HCT116 (cell line): ENCODE results near the gene FKBP3. TPM values are rescaled to one million over a fixed set of nuclear protein-coding genes. Genes with fewer than 3 reads are reported as not detected.

ENCODE experiments used
- ATAC-seq: fragments of 200-7000 bp; cut with Tn5 transposase; 2 replicates; pipeline ENCODE4 v1.9.1; 2020; ENCODE audit warnings: mild to moderate bottlenecking, moderate library complexity
- BruUV-seq: library from RNA; stranded (reverse); fragments of 400-500 nt; replicated peaks from 2 replicates; lab custom pipeline; 2021; lab: Mats Ljungman, UMichigan
- CTCF ChIA-PET: fragments of 300-600 bp; sonication (Branson Sonifier 250); formaldehyde crosslinking; loops from one replicate; lab custom pipeline; 2021; ENCODE audit warnings: antibody characterized with exemption; lab: Charles Lee
- POLR2A ChIA-PET: fragments of 300-600, 350-600 bp; sonication (Branson Sonifier 250); formaldehyde crosslinking; loops from one replicate; lab custom pipeline; 2021; ENCODE audit warnings: antibody characterized with exemption; lab: Charles Lee
- RAD21 ChIA-PET, 2 experiments: fragments of 300-600 bp; sonication (Branson Sonifier 250); formaldehyde crosslinking; loops; one replicate each; lab custom pipeline; 2023; ENCODE audit warnings: low total read pairs in 2 of 2; ENCODE audit not compliant: uncharacterized antibody in 2 of 2, unreplicated experiment in 2 of 2, low non-redundant PET in 1 of 2; lab: Charles Lee
- DNase-seq: peaks from one replicate; pipeline ENCODE4 v3.0.0-alpha.2; 2010; ENCODE audit warnings: low read depth, low spot score
- H2AFZ ChIP-seq: fragments of 200-600 bp; shearing (Covaris generic), sonication (generic); 2 replicates; pipeline ENCODE4 v1.6.1; 2017; ENCODE audit warnings: low read depth, mixed run types, mixed read lengths, antibody characterized with exemption, low read length; ENCODE audit not compliant: poor library complexity, severe bottlenecking
- H3K27ac ChIP-seq: 2 replicates; pipeline ENCODE4 v1.5.1; 2012; ENCODE audit warnings: low read depth, low read length
- H3K27me3 ChIP-seq: fragments of 200-600 bp; sonication (generic); 2 replicates; pipeline ENCODE4 v1.6.1; 2016; ENCODE audit warnings: mixed run types, low read length, mixed read lengths; ENCODE audit not compliant: insufficient read depth
- H3K36me3 ChIP-seq, 2 experiments: fragments of 200-500 bp in 1 of 2; fragments of 200-600 bp in 1 of 2; sonication (Bioruptor generic) in 1 of 2; sonication (generic) in 1 of 2; 2 replicates each; pipeline versions ENCODE4 v1.5.1 to v1.6.1; 2014 to 2016; ENCODE audit warnings: low read length in 2 of 2, inconsistent platforms in 1 of 2, mixed read lengths in 1 of 2, mixed run types in 1 of 2; ENCODE audit not compliant: insufficient read depth in 2 of 2, control insufficient read depth in 1 of 2
- H3K4me1 ChIP-seq, 2 experiments: fragments of 200-600 bp in 1 of 2; sonication (generic) in 1 of 2; 2 replicates each; pipeline versions ENCODE4 v1.5.1 to v1.6.1; 2012 to 2017; ENCODE audit warnings: low read length in 2 of 2, inconsistent platforms in 1 of 2, mild to moderate bottlenecking in 1 of 2, mixed read lengths in 1 of 2, mixed run types in 1 of 2, moderate library complexity in 1 of 2; ENCODE audit not compliant: insufficient read depth in 2 of 2, control insufficient read depth in 1 of 2
- H3K4me2 ChIP-seq: fragments of 200-600 bp; sonication (generic); 2 replicates; pipeline ENCODE4 v1.6.1; 2017; ENCODE audit warnings: mixed run types, low read length, mixed read lengths
- H3K4me3 ChIP-seq, 2 experiments: fragments of 200-600 bp in 1 of 2; sonication (generic) in 1 of 2; replicated peaks in 1 of 2; 2 replicates each; pipeline ENCODE4 v1.5.1; 2011 to 2016; ENCODE audit warnings: low read length in 2 of 2, control low read depth in 1 of 2, low read depth in 1 of 2, mild to moderate bottlenecking in 1 of 2, mixed read lengths in 1 of 2, mixed run types in 1 of 2
- H3K79me2 ChIP-seq: fragments of 200-600 bp; sonication (generic); 2 replicates; pipeline ENCODE4 v1.6.1; 2017; ENCODE audit warnings: mild to moderate bottlenecking, mixed run types, low read length, moderate library complexity, mixed read lengths; ENCODE audit not compliant: insufficient read depth
- H3K9ac ChIP-seq: fragments of 200-600 bp; sonication (generic); 2 replicates; pipeline ENCODE4 v1.6.1; 2016; ENCODE audit warnings: low read length, mixed read lengths
- H3K9me2 ChIP-seq: fragments of 200-600 bp; sonication (generic), shearing (Covaris generic); 2 replicates; pipeline ENCODE4 v1.6.1; 2017; ENCODE audit warnings: mixed run types, mild to moderate bottlenecking, moderate library complexity; ENCODE audit not compliant: insufficient read depth
- H3K9me3 ChIP-seq, 2 experiments: fragments of 200-500 bp in 1 of 2; fragments of 200-600 bp in 1 of 2; sonication (Bioruptor generic) in 1 of 2; sonication (generic) in 1 of 2; 2 replicates each; pipeline ENCODE4 v1.6.1; 2014 to 2017; ENCODE audit warnings: low read length in 2 of 2, mixed read lengths in 2 of 2, inconsistent platforms in 1 of 2, low read depth in 1 of 2, mild to moderate bottlenecking in 1 of 2, mixed run types in 1 of 2, moderate library complexity in 1 of 2; ENCODE audit not compliant: control insufficient read depth in 1 of 2, insufficient read depth in 1 of 2
- H4K20me1 ChIP-seq: fragments of 200-600 bp; sonication (generic), shearing (Covaris generic); 2 replicates; pipeline ENCODE4 v1.6.1; 2017; ENCODE audit warnings: mixed run types, mild to moderate bottlenecking, moderate library complexity; ENCODE audit not compliant: insufficient read depth
- CBX3 ChIP-seq: IDR thresholded peaks from 2 replicates; pipeline ENCODE4 v1.6.1; 2012; ENCODE audit warnings: low read depth
- CEBPB ChIP-seq: IDR thresholded peaks from 2 replicates; pipeline ENCODE4 v1.6.1; 2012; ENCODE audit warnings: low read depth
- EZH2 ChIP-seq: fragments of 200-600 bp; sonication (generic); IDR thresholded peaks from 2 replicates; pipeline ENCODE4 v1.6.1; 2017; ENCODE audit warnings: antibody characterized with exemption, mixed run types
- EZH2phosphoT487 ChIP-seq: fragments of 200-600 bp; IDR thresholded peaks from 2 replicates; pipeline ENCODE4 v1.6.1; 2018; ENCODE audit warnings: antibody characterized with exemption, borderline replicate concordance
- FOSL1 ChIP-seq: IDR thresholded peaks from 2 replicates; pipeline ENCODE4 v1.6.1; 2012; ENCODE audit warnings: low read depth
- JUND ChIP-seq: IDR thresholded peaks from 2 replicates; pipeline ENCODE4 v1.6.1; 2012
- MAX ChIP-seq: IDR thresholded peaks from 2 replicates; pipeline ENCODE4 v1.6.1; 2012
- POLR2A ChIP-seq: IDR thresholded peaks from 2 replicates; pipeline ENCODE4 v1.7.0; 2011; ENCODE audit warnings: borderline replicate concordance; ENCODE audit not compliant: insufficient read depth, insufficient read length; ENCODE audit errors: extremely low read depth
- POLR2AphosphoS5 ChIP-seq: IDR thresholded peaks from 2 replicates; pipeline ENCODE4 v1.6.1; 2011; ENCODE audit warnings: mild to moderate bottlenecking, low read depth, low read length, moderate library complexity
- RAD21 ChIP-seq: IDR thresholded peaks from 2 replicates; pipeline ENCODE4 v1.6.1; 2012; ENCODE audit warnings: low read depth, mild to moderate bottlenecking
- REST ChIP-seq: IDR thresholded peaks from 2 replicates; pipeline ENCODE4 v1.6.1; 2012; ENCODE audit warnings: low read depth
- SIN3A ChIP-seq: IDR thresholded peaks from 2 replicates; pipeline ENCODE4 v1.6.1; 2012; ENCODE audit warnings: low read depth
- SP1 ChIP-seq: IDR thresholded peaks from 2 replicates; pipeline ENCODE4 v1.6.1; 2012; ENCODE audit warnings: low read depth
- SRF ChIP-seq: IDR thresholded peaks from 2 replicates; pipeline ENCODE4 v1.6.1; 2012; ENCODE audit warnings: low read depth
- TCF7L2 ChIP-seq: IDR thresholded peaks from 2 replicates; pipeline ENCODE4 v1.7.0; 2011; ENCODE audit warnings: borderline replicate concordance, inconsistent platforms; ENCODE audit not compliant: insufficient read depth, insufficient read length; ENCODE audit errors: extremely low read depth
- YY1 ChIP-seq: IDR thresholded peaks from 2 replicates; pipeline ENCODE4 v1.6.1; 2011; ENCODE audit warnings: low read length, low read depth, moderate library complexity, mild to moderate bottlenecking; ENCODE audit not compliant: insufficient replicate concordance; ENCODE audit errors: extremely low read depth
- ZFX ChIP-seq: fragments of 450-650 bp; IDR thresholded peaks from 2 replicates; pipeline ENCODE4 v1.6.1; 2017
- ZNF274 ChIP-seq: fragments of 200-500 bp; sonication (Bioruptor generic); IDR thresholded peaks from 2 replicates; pipeline ENCODE4 v1.6.1; 2014; ENCODE audit warnings: mild to moderate bottlenecking, low read depth, low read length, inconsistent platforms
- intact Hi-C: fragments of 100-400 bp; cut with micrococcal nuclease; formaldehyde crosslinking; loops from 2 replicates; pipeline ENCODE4 v1.10.0; 2022
- total RNA-seq: library from RNA; stranded (reverse); gene quantifications from one replicate; pipeline ENCODE4 v1.2.1, GENCODE V29; 2021; ENCODE audit not compliant: unreplicated experiment
- TF ChIP-seq, protein P1 (sequence below), 3 experiments: fragments of 200-600 bp in 1 of 3; sonication (generic) in 1 of 3; IDR thresholded peaks in 2 of 3; conservative IDR thresholded peaks in 1 of 3; 2 replicates each; pipeline ENCODE4 v1.5.1; 2012 to 2017; ENCODE audit warnings: low read depth in 2 of 3, low read length in 2 of 3, antibody characterized with exemption in 1 of 3, borderline replicate concordance in 1 of 3, control low read depth in 1 of 3, mild to moderate bottlenecking in 1 of 3, mixed read lengths in 1 of 3, mixed run types in 1 of 3, moderate library complexity in 1 of 3; ENCODE audit not compliant: insufficient read depth in 1 of 3
- TF ChIP-seq, protein P2 (sequence below): IDR thresholded peaks from 2 replicates; pipeline ENCODE4 v1.6.1; 2012

FKBP3 gene
- total RNA-seq, 1 experiment from 2014 or later: 67.8 TPM

GRCh38 chr14:45072126-45072525 lies 62.2 kb downstream of the FKBP3 start:
- H3K27me3 ChIP-seq: no peaks in the 10 kb centered on the region
- H3K4me1 ChIP-seq: no peaks in the 10 kb centered on the region
- no peak overlapping the region for H2AFZ ChIP-seq
- ATAC-seq (no peak), DNase-seq (no peak)
- H3K9ac ChIP-seq: no peak overlapping the region
- intact Hi-C loops: no loop called here
- no peaks in the 10 kb centered on the region for H3K36me3 ChIP-seq
- no peak for TF ChIP-seq SIN3A
- no peak for TF ChIP-seq REST
- TF ChIP-seq EZH2phosphoT487: no peak
- TF ChIP-seq RAD21: no peak
- no peak for TF ChIP-seq ZFX
- no peak for TF ChIP-seq POLR2AphosphoS5
- no peak for TF ChIP-seq MAX
- TF ChIP-seq, protein P1, sequence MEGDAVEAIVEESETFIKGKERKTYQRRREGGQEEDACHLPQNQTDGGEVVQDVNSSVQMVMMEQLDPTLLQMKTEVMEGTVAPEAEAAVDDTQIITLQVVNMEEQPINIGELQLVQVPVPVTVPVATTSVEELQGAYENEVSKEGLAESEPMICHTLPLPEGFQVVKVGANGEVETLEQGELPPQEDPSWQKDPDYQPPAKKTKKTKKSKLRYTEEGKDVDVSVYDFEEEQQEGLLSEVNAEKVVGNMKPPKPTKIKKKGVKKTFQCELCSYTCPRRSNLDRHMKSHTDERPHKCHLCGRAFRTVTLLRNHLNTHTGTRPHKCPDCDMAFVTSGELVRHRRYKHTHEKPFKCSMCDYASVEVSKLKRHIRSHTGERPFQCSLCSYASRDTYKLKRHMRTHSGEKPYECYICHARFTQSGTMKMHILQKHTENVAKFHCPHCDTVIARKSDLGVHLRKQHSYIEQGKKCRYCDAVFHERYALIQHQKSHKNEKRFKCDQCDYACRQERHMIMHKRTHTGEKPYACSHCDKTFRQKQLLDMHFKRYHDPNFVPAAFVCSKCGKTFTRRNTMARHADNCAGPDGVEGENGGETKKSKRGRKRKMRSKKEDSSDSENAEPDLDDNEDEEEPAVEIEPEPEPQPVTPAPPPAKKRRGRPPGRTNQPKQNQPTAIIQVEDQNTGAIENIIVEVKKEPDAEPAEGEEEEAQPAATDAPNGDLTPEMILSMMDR (IDR thresholded peaks at IDR 0.05 in 2 of 3, conservative IDR thresholded peaks at IDR 0.05 in 1 of 3; ENCODE audit: borderline replicate concordance in 1 of 3, insufficient read depth in 1 of 3, low read depth in 2 of 3, low read length in 2 of 3): no peak
- TF ChIP-seq POLR2A: no peak
- TF ChIP-seq CEBPB: no peak
- no peak for TF ChIP-seq TCF7L2
- TF ChIP-seq SP1: no peak
- no peak for TF ChIP-seq SRF
- TF ChIP-seq, protein P2, sequence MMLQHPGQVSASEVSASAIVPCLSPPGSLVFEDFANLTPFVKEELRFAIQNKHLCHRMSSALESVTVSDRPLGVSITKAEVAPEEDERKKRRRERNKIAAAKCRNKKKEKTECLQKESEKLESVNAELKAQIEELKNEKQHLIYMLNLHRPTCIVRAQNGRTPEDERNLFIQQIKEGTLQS: no peak
- TF ChIP-seq ZNF274: no peak
- TF ChIP-seq CBX3: no peak
- no peak for TF ChIP-seq YY1
- no peak for TF ChIP-seq EZH2
- no peak for TF ChIP-seq JUND
- no peak for TF ChIP-seq FOSL1
- H4K20me1 ChIP-seq: no peaks in the 10 kb centered on the region
- ChIA-PET CTCF (no interaction called here), POLR2A (no interaction called here), RAD21 (no interaction called here)
- no peak overlapping the region for H3K4me3 ChIP-seq
- H3K9me2 ChIP-seq: no peaks in the 10 kb centered on the region
- no peaks in the 10 kb centered on the region for H3K79me2 ChIP-seq
- BruUV-seq: no TSS peak
- H3K27ac ChIP-seq: no peak overlapping the region
- no peaks in the 10 kb centered on the region for H3K9me3 ChIP-seq
- no peak overlapping the region for H3K4me2 ChIP-seq
